GM12878 (cell line): Measurements from ENCODE around the gene GRIK4. TPM values are rescaled to one million over a fixed set of nuclear protein-coding genes. Genes with fewer than 3 reads are reported as not detected.
A peak's percentile ranks its signal among the peaks of the same experiment; 100 is the strongest.

Experiments
- ATAC-seq: fragments of 200-7000 bp; cut with Tn5 transposase; 3 replicates; pipeline ENCODE4 v1.9.1; 2020; ENCODE audit warnings: mild to moderate bottlenecking, moderate library complexity
- BruUV-seq: library from RNA; stranded (reverse); fragments of 400-500 nt; replicated peaks from 2 replicates; lab custom pipeline; 2021; lab: Mats Ljungman, UMichigan
- CTCF ChIA-PET: fragments of 300-600 bp; sonication (Branson Sonifier 250); formaldehyde crosslinking; extraction: SDS; loops from one replicate; lab custom pipeline; 2021; ENCODE audit warnings: inconsistent platforms; lab: Yijun Ruan, JAX
- POLR2A ChIA-PET: fragments of 350-600 bp; formaldehyde crosslinking; extraction: SDS; loops from one replicate; lab custom pipeline; 2021; ENCODE audit warnings: inconsistent platforms; lab: Charles Lee
- RAD21 ChIA-PET: fragments of 300-600 bp; sonication (Branson Sonifier 250); formaldehyde crosslinking; loops from one replicate; lab custom pipeline; 2023; ENCODE audit warnings: antibody characterized with exemption; ENCODE audit not compliant: unreplicated experiment; lab: Charles Lee
- SMC1A ChIA-PET: fragments of 300-600 bp; sonication (Branson Sonifier 250); formaldehyde crosslinking; loops from one replicate; lab custom pipeline; 2023; ENCODE audit not compliant: unreplicated experiment, uncharacterized antibody; lab: Charles Lee
- DNase-seq: peaks from one replicate; pipeline ENCODE4 v3.0.0-alpha.2; 2011; ENCODE audit warnings: low read depth, low spot score
- FAIRE-seq: peaks from 3 replicates; lab custom pipeline; 2011; peaks lifted over from hg19 to GRCh38; lab: Jason Lieb, UNC
- H2AFZ ChIP-seq: 2 replicates; pipeline ENCODE4 v1.6.0; 2011; ENCODE audit warnings: low read depth, low read length, control low read depth; ENCODE audit not compliant: control insufficient read depth
- H3K27ac ChIP-seq: 2 replicates; pipeline ENCODE4 v1.5.1; 2011; ENCODE audit warnings: control low read depth; ENCODE audit not compliant: control insufficient read depth, insufficient read depth
- H3K27me3 ChIP-seq, 2 experiments: replicated peaks in 1 of 2; 2 replicates each; pipeline versions ENCODE4 v1.6.0 to v1.6.1; 2011; ENCODE audit warnings: low read length in 1 of 2; ENCODE audit not compliant: control insufficient read depth in 2 of 2, insufficient read depth in 2 of 2
- H3K36me3 ChIP-seq, 2 experiments: 2 replicates each; pipeline ENCODE4 v1.5.1; 2011; ENCODE audit warnings: low read length in 1 of 2; ENCODE audit not compliant: control insufficient read depth in 2 of 2, insufficient read depth in 2 of 2
- H3K4me1 ChIP-seq: 2 replicates; pipeline ENCODE4 v1.6.1; 2011; ENCODE audit warnings: mild to moderate bottlenecking, low read length, moderate library complexity, mixed read lengths; ENCODE audit not compliant: control insufficient read depth, insufficient read depth
- H3K4me2 ChIP-seq: 2 replicates; pipeline ENCODE4 v1.6.0; 2011; ENCODE audit warnings: control low read depth; ENCODE audit not compliant: control insufficient read depth, insufficient read depth
- H3K4me3 ChIP-seq: fragments of 200-600 bp; sonication (generic); 2 replicates; pipeline ENCODE4 v1.5.1; 2016
- H3K79me2 ChIP-seq: 2 replicates; pipeline ENCODE4 v1.6.0; 2011; ENCODE audit warnings: low read length; ENCODE audit not compliant: control insufficient read depth, insufficient read depth
- H3K9ac ChIP-seq: 2 replicates; pipeline ENCODE4 v1.8.0; 2011; ENCODE audit warnings: low read length, control low read depth, mixed read lengths; ENCODE audit not compliant: control insufficient read depth, insufficient read depth
- H3K9me3 ChIP-seq: replicated peaks from 3 replicates; pipeline ENCODE4 v1.5.1; 2011; ENCODE audit warnings: mild to moderate bottlenecking, low read length; ENCODE audit not compliant: control insufficient read depth, insufficient read depth
- H4K20me1 ChIP-seq: 2 replicates; pipeline ENCODE4 v1.6.0; 2011; ENCODE audit not compliant: control insufficient read depth, insufficient read depth
- ASH2L ChIP-seq: fragments of 300-600, 200-600 bp; sonication (generic); IDR thresholded peaks from 2 replicates; pipeline ENCODE4 v1.6.1; 2017; ENCODE audit warnings: low read depth, mild to moderate bottlenecking, borderline replicate concordance
- BHLHE40 ChIP-seq, 2 experiments: fragments of 450-650 bp in 1 of 2; IDR thresholded peaks; 2 replicates each; pipeline ENCODE4 v1.6.1; 2011 to 2017; ENCODE audit warnings: low read depth in 2 of 2, borderline replicate concordance in 1 of 2, improper control_type of control experiment in 1 of 2, low read length in 1 of 2, mild to moderate bottlenecking in 1 of 2
- CBX3 ChIP-seq: fragments of 200-600 bp; sonication (generic); IDR thresholded peaks from 2 replicates; pipeline ENCODE4 v1.6.1; 2016; ENCODE audit warnings: low read depth, borderline replicate concordance
- CHD2 ChIP-seq: IDR thresholded peaks from 2 replicates; pipeline ENCODE4 v1.6.1; 2011; ENCODE audit warnings: low read depth, low read length, improper control_type of control experiment, borderline replicate concordance
- CTCF ChIP-seq, 3 experiments: IDR thresholded peaks in 2 of 3; conservative IDR thresholded peaks in 1 of 3; 2 replicates each; pipeline ENCODE4 v1.5.1; 2011; ENCODE audit warnings: low read depth in 3 of 3, low read length in 3 of 3, mild to moderate bottlenecking in 3 of 3, control low read depth in 2 of 3, moderate library complexity in 2 of 3, inconsistent platforms in 1 of 3, mixed read lengths in 1 of 3; ENCODE audit not compliant: control insufficient read depth in 2 of 3, insufficient read depth in 1 of 3; ENCODE audit errors: extremely low read depth in 1 of 3
- DPF2 ChIP-seq: fragments of 450-650 bp; IDR thresholded peaks from 2 replicates; pipeline ENCODE4 v1.6.1; 2017; ENCODE audit warnings: mild to moderate bottlenecking
- LARP7 ChIP-seq: fragments of 450-650 bp; IDR thresholded peaks from 2 replicates; pipeline ENCODE4 v1.6.1; 2017; ENCODE audit warnings: mild to moderate bottlenecking
- MEF2A ChIP-seq: IDR thresholded peaks from 2 replicates; pipeline ENCODE4 v1.6.1; 2011; ENCODE audit warnings: low read depth, mild to moderate bottlenecking, low read length, moderate library complexity; ENCODE audit not compliant: insufficient read depth
- MXI1 ChIP-seq: fragments of 150-350 bp; IDR thresholded peaks from 2 replicates; pipeline ENCODE4 v1.6.1; 2011; ENCODE audit warnings: low read depth, mild to moderate bottlenecking, inconsistent platforms, low read length, improper control_type of control experiment
- NRF1 ChIP-seq: conservative IDR thresholded peaks from 2 replicates; pipeline ENCODE4 v1.6.1; 2011; ENCODE audit warnings: mild to moderate bottlenecking, low read depth, low read length, improper control_type of control experiment
- SIX5 ChIP-seq: IDR thresholded peaks from 2 replicates; pipeline ENCODE4 v1.6.1; 2011; ENCODE audit warnings: mild to moderate bottlenecking, low read depth, low read length, moderate library complexity; ENCODE audit not compliant: severe bottlenecking
- SMC3 ChIP-seq: IDR thresholded peaks from 2 replicates; pipeline ENCODE4 v1.6.1; 2011; ENCODE audit warnings: low read length, improper control_type of control experiment, borderline replicate concordance
- USF2 ChIP-seq: IDR thresholded peaks from 2 replicates; pipeline ENCODE4 v1.6.1; 2011; ENCODE audit warnings: low read depth, low read length, improper control_type of control experiment, borderline replicate concordance
- ZBTB11 ChIP-seq: fragments of 450-650 bp; formaldehyde crosslinking; IDR thresholded peaks from 2 replicates; pipeline ENCODE4 v1.5.0; 2022; ENCODE audit warnings: mild to moderate bottlenecking, missing genetic modification characterization
- WGBS: methylation state at CpG from one replicate; pipeline ENCODE4 v1.1.6; 2016; ENCODE audit warnings: low lambda C conversion rate; ENCODE audit not compliant: insufficient replicate concordance, insufficient coverage; ENCODE audit errors: missing lambda C conversion rate; 5-methylcytosine and 5-hydroxymethylcytosine counted together
- in situ Hi-C: fragments of 300-500 bp; cut with MboI; formaldehyde crosslinking; loops from 9 replicates; pipeline ENCODE4 v1.14.3; 2018; ENCODE audit warnings: mixed read lengths
- intact Hi-C: fragments of 100-400 bp; cut with micrococcal nuclease; formaldehyde crosslinking; loops from one replicate; pipeline ENCODE4 v1.14.2; 2022; ENCODE audit not compliant: unreplicated experiment
- polyA plus RNA-seq, 11 experiments: library from polyadenylated mRNA; depleted of rRNA in 4 of 11; unstranded in 6 of 11; stranded (reverse) in 5 of 11; fragments of >200 nt; fragmentation: Nextera tagmentation in 4 of 11; fragmentation: Illumina TruSeq in 1 of 11; extraction: Ambion mirVana in 4 of 11; extraction: Trizol in 1 of 11; gene quantifications; 1 replicate in 1 of 11; 2 replicates in 10 of 11; pipeline versions ENCODE4 v1.2.1 to v1.2.3, GENCODE V29; 2011 to 2016; ENCODE audit warnings: inconsistent platforms in 2 of 11, missing spikeins in 2 of 11, low read depth in 1 of 11
- total RNA-seq, 4 experiments: library from RNA; depleted of rRNA in 3 of 4; stranded (reverse); fragments of >200 nt in 3 of 4; fragmentation: Illumina TruSeq in 1 of 4; extraction: Trizol in 1 of 4; gene quantifications; 2 replicates each; pipeline versions ENCODE4 v1.2.1 to v1.2.3, GENCODE V29; 2013 to 2021

The GRIK4 gene
- total and polyA plus RNA-seq, 10 of the 15 experiments (the other 5 are each of a cell fraction or from before 2014, with no cell fraction given), result 0.33 to 3.6 (median 0.72) TPM

GRCh38 chr11:120952461-120953434 is 441.2 kb downstream of the GRIK4 start:
- H3K27me3 ChIP-seq, result no peaks in the 10 kb centered on the region; a peak in 1 of 4 replicates
- H3K9ac ChIP-seq, result no peak overlapping the region
- SMC1A ChIA-PET, result interaction anchor here (1.1 to 2.2 kb wide), 2 partner anchors 40 to 268 kb away, joined by 8 to 15 read pairs; no protein-coding TSS in a partner anchor
- RAD21 ChIA-PET, result interaction anchor here (0.7 to 1.8 kb wide), 7 partner anchors 19 to 651 kb away, joined by 3 to 6 read pairs (median 3); no protein-coding TSS in a partner anchor
- peak; percentile 26 for DNase-seq
- no peaks in the 10 kb centered on the region for H3K79me2 ChIP-seq
- peak; percentile 86 for FAIRE-seq
- 16% methylated on average over 19 of the region's 20 CpGs for WGBS
- peak overlapping the region; percentile 84 for H3K4me2 ChIP-seq
- no peak overlapping the region for H3K4me3 ChIP-seq
- peak; percentile 91 for ATAC-seq
- in situ Hi-C loops (loop anchor here (5.0 to 10.0 kb wide), 2 partner anchors 430 to 618 kb away; partner anchors contain the start of gene ARHGEF12), intact Hi-C loops (loop anchor here (1.0 to 10.0 kb wide), 4 partner anchors 160 to 618 kb away; partner anchors contain the start of gene GRIK4)
- H3K36me3 ChIP-seq, result no peaks in the 10 kb centered on the region; a peak in 1 of 4 replicates
- BruUV-seq, result no TSS peak
- POLR2A ChIA-PET, result interaction anchor here (1.5 kb wide), 1 partner anchor 268 kb away, joined by 3 read pairs; no protein-coding TSS in a partner anchor
- H3K27ac ChIP-seq, result no peak overlapping the region
- CTCF ChIA-PET, result interaction anchor here (0.5 to 4.3 kb wide), 15 partner anchors 13 to 703 kb away, joined by 3 to 24 read pairs (median 3); partner anchors contain the start of gene GRIK4
- H4K20me1 ChIP-seq, result no peaks in the 10 kb centered on the region
- peaks cover 8% of the 10 kb centered on the region for H3K4me1 ChIP-seq
- H3K9me3 ChIP-seq, result no peaks in the 10 kb centered on the region
- peak overlapping the region; percentile 84 for H2AFZ ChIP-seq
- TF ChIP-seq BHLHE40 (IDR thresholded peaks at IDR 0.05; ENCODE audit: borderline replicate concordance in 1 of 2, low read depth in 2 of 2, low read length in 1 of 2) (peak in 1 of 2 experiments; percentile 22; a peak in 1 of 4 replicates), MEF2A (no peak), ZBTB11 (no peak), LARP7 (no peak), DPF2 (no peak), USF2 (no peak), SIX5 (no peak), ASH2L (no peak), CHD2 (peak; percentile 67; the same call in 1 of the 2 replicates), CBX3 (no peak), MXI1 (no peak), NRF1 (no peak), SMC3 (peak; percentile 81), CTCF (IDR thresholded peaks at IDR 0.05 in 2 of 3, conservative IDR thresholded peaks at IDR 0.05 in 1 of 3; ENCODE audit: control insufficient read depth in 2 of 3, extremely low read depth in 1 of 3, insufficient read depth in 1 of 3, low read depth in 3 of 3, low read length in 3 of 3) (peak; percentile 80 to 96 (median 83))
